Panc1 (cell line): ENCODE data around the gene MTURN. TPM values are rescaled to one million over a fixed set of nuclear protein-coding genes. Genes with fewer than 3 reads are reported as not detected.

Source experiments
- ATAC-seq: fragments of 200-7000 bp; cut with Tn5 transposase; 2 replicates; pipeline ENCODE4 v1.9.1; 2020; ENCODE audit warnings: mild to moderate bottlenecking, moderate library complexity
- BruUV-seq: library from RNA; stranded (reverse); fragments of 400-500 nt; replicated peaks from 2 replicates; lab custom pipeline; 2021; lab: Mats Ljungman, UMichigan
- CTCF ChIA-PET: fragments of 300-600 bp; sonication (Branson Sonifier 250); formaldehyde crosslinking; loops from one replicate; lab custom pipeline; 2022; ENCODE audit warnings: antibody characterized with exemption; lab: Charles Lee
- POLR2A ChIA-PET: fragments of 300-600 bp; sonication (Branson Sonifier 250); formaldehyde crosslinking; loops from one replicate; lab custom pipeline; 2022; ENCODE audit warnings: antibody characterized with exemption; lab: Charles Lee
- DNase-seq: peaks from one replicate; pipeline ENCODE4 v3.0.0-alpha.2; 2010; ENCODE audit warnings: low read depth, low spot score
- H3K27ac ChIP-seq: 2 replicates; pipeline ENCODE4 v1.5.1; 2011; ENCODE audit warnings: mild to moderate bottlenecking, low read length, inconsistent platforms
- H3K27me3 ChIP-seq: fragments of 200-500 bp; sonication (Bioruptor generic); 2 replicates; pipeline ENCODE4 v1.6.0; 2014; ENCODE audit warnings: low read length, inconsistent platforms; ENCODE audit not compliant: control insufficient read depth, insufficient read depth
- H3K36me3 ChIP-seq: fragments of 200-500 bp; sonication (Bioruptor generic); 2 replicates; pipeline ENCODE4 v1.5.1; 2014; ENCODE audit warnings: inconsistent platforms, mild to moderate bottlenecking, low read length, moderate library complexity; ENCODE audit not compliant: control insufficient read depth, insufficient read depth
- H3K4me1 ChIP-seq: 2 replicates; pipeline ENCODE4 v1.5.1; 2011; ENCODE audit warnings: inconsistent platforms, mild to moderate bottlenecking, low read length, moderate library complexity; ENCODE audit not compliant: control insufficient read depth, insufficient read depth
- H3K4me3 ChIP-seq, 2 experiments: 2 replicates each; pipeline ENCODE4 v1.5.1; 2011 to 2012; ENCODE audit warnings: low read depth in 2 of 2, low read length in 2 of 2, mild to moderate bottlenecking in 2 of 2, inconsistent platforms in 1 of 2, moderate library complexity in 1 of 2
- H3K9me3 ChIP-seq: fragments of 200-500 bp; sonication (Bioruptor generic); 2 replicates; pipeline ENCODE4 v1.5.1; 2014; ENCODE audit warnings: low read depth, mild to moderate bottlenecking, inconsistent platforms, low read length, moderate library complexity; ENCODE audit not compliant: control insufficient read depth, insufficient read depth
- POLR2AphosphoS5 ChIP-seq: IDR thresholded peaks from 2 replicates; pipeline ENCODE4 v1.6.1; 2012; ENCODE audit warnings: mild to moderate bottlenecking, low read depth, low read length, moderate library complexity
- SIN3A ChIP-seq: IDR thresholded peaks from 2 replicates; pipeline ENCODE4 v1.6.1; 2012; ENCODE audit warnings: low read depth, mild to moderate bottlenecking, low read length, moderate library complexity, borderline replicate concordance; ENCODE audit not compliant: insufficient read depth
- TCF7L2 ChIP-seq: IDR thresholded peaks from 2 replicates; pipeline ENCODE4 v1.6.1; 2011; ENCODE audit warnings: mild to moderate bottlenecking, low read depth, low read length, inconsistent platforms
- in situ Hi-C: cut with HindIII; loops from 2 replicates; pipeline ENCODE4 v1.10.0; 2016; ENCODE audit warnings: low sequenced_read_pairs, low pct_unique_long_range_greater_than_20kb
- intact Hi-C: fragments of 100-400 bp; cut with micrococcal nuclease; formaldehyde crosslinking; loops from one replicate; pipeline ENCODE4 v1.10.0; 2022; ENCODE audit not compliant: unreplicated experiment
- total RNA-seq: library from RNA; stranded (reverse); gene quantifications from one replicate; pipeline ENCODE4 v1.2.1, GENCODE V29; 2021; ENCODE audit not compliant: unreplicated experiment
- TF ChIP-seq, protein P1 (sequence below), 2 experiments: IDR thresholded peaks; 2 replicates each; pipeline ENCODE4 v1.6.1; 2011 to 2012; ENCODE audit warnings: low read depth in 2 of 2, control low read depth in 1 of 2, low read length in 1 of 2, mild to moderate bottlenecking in 1 of 2, moderate library complexity in 1 of 2; ENCODE audit not compliant: insufficient read depth in 1 of 2
- TF ChIP-seq, protein P2 (sequence below): fragments of 450-650 bp; IDR thresholded peaks from 2 replicates; pipeline ENCODE4 v1.5.1; 2017; ENCODE audit warnings: mild to moderate bottlenecking

Gene MTURN
- total RNA-seq, 1 experiment from 2014 or later: 1.2 TPM

GRCh38 chr7:30165590-30165989 lies 30.8 kb downstream of the MTURN start:
- Histone ChIP-seq H3K27ac (no peak overlapping the region), H3K4me1 (no peaks in the 10 kb centered on the region), H3K9me3 (no peaks in the 10 kb centered on the region), H3K4me3 (no peak overlapping the region), H3K36me3 (no peaks in the 10 kb centered on the region), H3K27me3 (peaks cover 5% of the 10 kb centered on the region; the same call in 1 of the 2 replicates)
- CTCF ChIA-PET: no interaction called here
- no peak for DNase-seq
- no TSS peak for BruUV-seq
- in situ Hi-C loops: no loop called here
- TF ChIP-seq, protein P1, sequence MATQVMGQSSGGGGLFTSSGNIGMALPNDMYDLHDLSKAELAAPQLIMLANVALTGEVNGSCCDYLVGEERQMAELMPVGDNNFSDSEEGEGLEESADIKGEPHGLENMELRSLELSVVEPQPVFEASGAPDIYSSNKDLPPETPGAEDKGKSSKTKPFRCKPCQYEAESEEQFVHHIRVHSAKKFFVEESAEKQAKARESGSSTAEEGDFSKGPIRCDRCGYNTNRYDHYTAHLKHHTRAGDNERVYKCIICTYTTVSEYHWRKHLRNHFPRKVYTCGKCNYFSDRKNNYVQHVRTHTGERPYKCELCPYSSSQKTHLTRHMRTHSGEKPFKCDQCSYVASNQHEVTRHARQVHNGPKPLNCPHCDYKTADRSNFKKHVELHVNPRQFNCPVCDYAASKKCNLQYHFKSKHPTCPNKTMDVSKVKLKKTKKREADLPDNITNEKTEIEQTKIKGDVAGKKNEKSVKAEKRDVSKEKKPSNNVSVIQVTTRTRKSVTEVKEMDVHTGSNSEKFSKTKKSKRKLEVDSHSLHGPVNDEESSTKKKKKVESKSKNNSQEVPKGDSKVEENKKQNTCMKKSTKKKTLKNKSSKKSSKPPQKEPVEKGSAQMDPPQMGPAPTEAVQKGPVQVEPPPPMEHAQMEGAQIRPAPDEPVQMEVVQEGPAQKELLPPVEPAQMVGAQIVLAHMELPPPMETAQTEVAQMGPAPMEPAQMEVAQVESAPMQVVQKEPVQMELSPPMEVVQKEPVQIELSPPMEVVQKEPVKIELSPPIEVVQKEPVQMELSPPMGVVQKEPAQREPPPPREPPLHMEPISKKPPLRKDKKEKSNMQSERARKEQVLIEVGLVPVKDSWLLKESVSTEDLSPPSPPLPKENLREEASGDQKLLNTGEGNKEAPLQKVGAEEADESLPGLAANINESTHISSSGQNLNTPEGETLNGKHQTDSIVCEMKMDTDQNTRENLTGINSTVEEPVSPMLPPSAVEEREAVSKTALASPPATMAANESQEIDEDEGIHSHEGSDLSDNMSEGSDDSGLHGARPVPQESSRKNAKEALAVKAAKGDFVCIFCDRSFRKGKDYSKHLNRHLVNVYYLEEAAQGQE (IDR thresholded peaks at IDR 0.05; ENCODE audit: insufficient read depth in 1 of 2, low read depth in 2 of 2, low read length in 1 of 2): no peak
- TF ChIP-seq, protein P2, sequence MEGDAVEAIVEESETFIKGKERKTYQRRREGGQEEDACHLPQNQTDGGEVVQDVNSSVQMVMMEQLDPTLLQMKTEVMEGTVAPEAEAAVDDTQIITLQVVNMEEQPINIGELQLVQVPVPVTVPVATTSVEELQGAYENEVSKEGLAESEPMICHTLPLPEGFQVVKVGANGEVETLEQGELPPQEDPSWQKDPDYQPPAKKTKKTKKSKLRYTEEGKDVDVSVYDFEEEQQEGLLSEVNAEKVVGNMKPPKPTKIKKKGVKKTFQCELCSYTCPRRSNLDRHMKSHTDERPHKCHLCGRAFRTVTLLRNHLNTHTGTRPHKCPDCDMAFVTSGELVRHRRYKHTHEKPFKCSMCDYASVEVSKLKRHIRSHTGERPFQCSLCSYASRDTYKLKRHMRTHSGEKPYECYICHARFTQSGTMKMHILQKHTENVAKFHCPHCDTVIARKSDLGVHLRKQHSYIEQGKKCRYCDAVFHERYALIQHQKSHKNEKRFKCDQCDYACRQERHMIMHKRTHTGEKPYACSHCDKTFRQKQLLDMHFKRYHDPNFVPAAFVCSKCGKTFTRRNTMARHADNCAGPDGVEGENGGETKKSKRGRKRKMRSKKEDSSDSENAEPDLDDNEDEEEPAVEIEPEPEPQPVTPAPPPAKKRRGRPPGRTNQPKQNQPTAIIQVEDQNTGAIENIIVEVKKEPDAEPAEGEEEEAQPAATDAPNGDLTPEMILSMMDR: no peak
- TF ChIP-seq SIN3A (no peak), TCF7L2 (no peak), POLR2AphosphoS5 (no peak)
- intact Hi-C loops: no loop called here
- POLR2A ChIA-PET: no interaction called here
- no peak for ATAC-seq

DNA sequence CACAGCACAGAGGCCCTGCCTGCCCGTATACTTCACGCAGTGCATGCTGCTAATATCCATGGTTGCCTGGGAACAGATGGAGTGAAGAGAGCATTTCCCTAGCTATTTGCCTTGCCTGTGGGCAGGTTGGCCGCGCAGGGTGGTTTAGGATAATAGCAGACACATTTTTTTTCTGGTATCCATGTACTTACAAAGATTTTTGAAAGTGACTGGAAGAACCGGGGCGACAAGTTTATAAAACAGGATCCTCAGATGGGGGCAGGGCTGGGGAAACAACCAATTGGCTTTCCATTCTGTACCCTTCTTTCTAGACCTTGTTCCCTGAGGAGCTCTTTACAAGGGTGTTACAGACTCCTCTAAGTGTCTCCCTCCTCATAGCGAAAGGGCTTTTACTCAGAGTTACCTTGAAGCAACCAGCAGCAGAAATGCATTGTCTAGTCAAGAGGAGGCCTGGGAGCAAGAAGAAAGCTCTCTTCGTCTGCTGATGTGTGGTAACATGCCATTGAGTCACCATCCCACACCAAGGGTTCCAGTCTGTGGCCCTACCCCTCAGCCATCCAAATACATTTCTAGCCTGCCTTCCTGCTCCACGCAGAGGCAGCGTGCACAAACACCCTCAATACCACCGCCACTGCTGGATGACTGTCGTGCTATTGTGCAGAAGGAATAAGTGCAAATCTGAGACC lies 31.5 kb downstream of the MTURN start:
- in situ Hi-C loops: no loop called here
- Histone ChIP-seq H3K27ac (no peak overlapping the region), H3K27me3 (peaks cover 5% of the 10 kb centered on the region; the same call in 1 of the 2 replicates), H3K36me3 (no peaks in the 10 kb centered on the region), H3K4me1 (no peaks in the 10 kb centered on the region), H3K4me3 (no peak overlapping the region), H3K9me3 (no peaks in the 10 kb centered on the region)
- TF ChIP-seq, protein P1 (IDR thresholded peaks at IDR 0.05; ENCODE audit: insufficient read depth in 1 of 2, low read depth in 2 of 2, low read length in 1 of 2): no peak
- no peak for TF ChIP-seq TCF7L2
- TF ChIP-seq, protein P2: no peak
- no peak for TF ChIP-seq SIN3A
- no peak for TF ChIP-seq POLR2AphosphoS5
- intact Hi-C loops: no loop called here
- ATAC-seq (no peak), DNase-seq (no peak)
- BruUV-seq: no TSS peak
- ChIA-PET CTCF (no interaction called here), POLR2A (no interaction called here)
